GM03348 (cell line): ENCODE data around the gene MARCHF10.
A peak's percentile ranks its signal among the peaks of the same experiment; 100 is the strongest.
"Not testable (repeated sequence)": the region's sequence is repeated elsewhere in the genome, so short reads cannot be mapped to it uniquely, and the experiment has no call there.

Experiments
- DNase-seq: peaks from one replicate; pipeline ENCODE4 v3.0.0; 2012; ENCODE audit warnings: low spot score

The MARCHF10 gene

DNA sequence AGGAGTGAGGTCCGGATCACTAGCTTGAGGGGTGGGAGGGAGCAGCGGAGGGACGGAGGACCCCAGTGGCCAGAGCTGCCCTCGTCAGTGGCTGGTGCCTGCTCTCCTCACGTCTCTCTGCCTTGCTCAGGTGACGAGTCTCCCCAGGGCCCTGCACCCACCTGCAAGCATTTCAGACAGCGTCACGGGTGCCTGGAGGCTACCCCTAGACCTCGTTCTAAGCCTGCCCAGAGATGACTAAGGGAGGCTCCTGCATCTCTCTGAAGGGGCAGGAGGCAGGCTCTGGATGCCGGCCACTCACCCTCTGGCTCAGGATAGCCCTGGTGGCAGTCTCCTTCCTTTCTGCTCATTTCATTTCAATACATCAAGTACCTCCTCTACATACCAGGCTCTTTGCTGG is 111.9 kb downstream of the MARCHF10 start:
- DNase-seq, result peak; percentile 66

DNA sequence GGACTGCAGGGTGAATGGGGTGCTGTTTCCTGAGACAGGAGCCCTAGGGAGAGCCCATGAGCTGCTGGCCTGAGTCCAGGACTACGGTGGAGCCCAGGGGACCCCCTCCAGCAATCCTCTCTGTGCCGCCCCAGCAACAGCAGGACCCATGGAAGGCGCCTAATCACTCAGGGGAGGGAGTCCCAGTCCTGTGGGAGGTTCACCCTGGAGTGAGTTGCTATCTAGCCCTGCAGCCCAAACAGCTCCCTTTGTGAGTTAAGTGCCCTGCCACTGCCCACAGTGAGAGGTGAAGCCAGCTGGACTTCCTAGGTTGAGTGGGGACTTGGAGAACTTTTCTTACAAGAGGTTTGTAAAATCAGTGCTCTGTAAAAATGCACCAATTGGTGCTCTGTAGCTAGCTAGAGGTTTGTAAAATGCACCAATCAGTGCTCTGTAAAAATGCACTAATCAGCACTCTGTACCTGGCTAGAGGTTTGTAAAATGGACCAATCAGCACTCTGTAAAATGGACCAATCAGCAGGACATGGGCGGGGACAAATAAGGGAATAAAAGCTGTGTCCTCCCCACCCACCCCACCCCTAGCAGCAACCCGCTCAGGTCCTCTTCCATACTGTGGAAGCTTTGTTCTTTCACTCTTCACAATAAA is 112.9 kb downstream of the MARCHF10 start:
- not testable (repeated sequence) for DNase-seq

DNA sequence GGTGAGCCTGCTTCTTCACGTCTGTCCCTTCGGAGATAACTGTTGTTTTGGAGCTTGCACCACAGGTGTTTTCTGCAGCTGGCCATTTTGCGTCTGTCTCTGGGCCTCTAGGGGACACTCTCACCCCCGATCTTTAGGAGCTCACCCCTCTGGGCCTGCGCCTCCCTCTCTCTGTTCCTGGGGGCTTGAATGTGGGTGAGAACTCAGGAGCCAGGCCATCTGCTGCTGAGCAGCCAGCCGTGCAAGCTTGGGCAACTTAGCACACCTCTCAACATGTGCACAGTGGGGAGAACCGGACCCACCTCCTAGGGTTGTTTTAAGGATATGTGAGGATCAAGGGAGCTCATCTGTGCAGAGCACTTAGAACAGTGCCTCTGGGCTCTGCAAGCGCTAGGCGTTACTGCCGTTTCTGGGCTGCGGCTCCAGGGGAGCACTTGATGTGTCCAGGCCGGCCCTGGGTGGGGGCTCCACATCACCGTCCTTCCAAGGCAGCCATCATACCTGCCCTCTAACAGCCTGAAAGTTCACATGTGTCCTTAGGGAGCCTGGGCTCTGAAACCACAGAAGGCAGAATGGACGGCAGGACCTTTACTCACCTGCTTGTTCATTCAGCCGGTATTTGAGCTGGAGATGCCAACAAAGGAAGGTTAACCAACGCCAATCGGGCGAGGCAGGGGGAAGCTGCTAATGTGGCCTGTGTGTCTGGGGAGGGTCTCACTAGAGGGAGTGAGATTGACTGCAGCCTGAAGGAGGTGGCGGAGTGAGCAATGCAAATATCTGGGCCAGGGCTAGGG is 114.3 kb downstream of the MARCHF10 start:
- no peak for DNase-seq

- DNase-seq, result peak; percentile 70
Measured at GRCh38 chr17:62692721-62693431, 115.2 kb downstream of the MARCHF10 start.

DNA sequence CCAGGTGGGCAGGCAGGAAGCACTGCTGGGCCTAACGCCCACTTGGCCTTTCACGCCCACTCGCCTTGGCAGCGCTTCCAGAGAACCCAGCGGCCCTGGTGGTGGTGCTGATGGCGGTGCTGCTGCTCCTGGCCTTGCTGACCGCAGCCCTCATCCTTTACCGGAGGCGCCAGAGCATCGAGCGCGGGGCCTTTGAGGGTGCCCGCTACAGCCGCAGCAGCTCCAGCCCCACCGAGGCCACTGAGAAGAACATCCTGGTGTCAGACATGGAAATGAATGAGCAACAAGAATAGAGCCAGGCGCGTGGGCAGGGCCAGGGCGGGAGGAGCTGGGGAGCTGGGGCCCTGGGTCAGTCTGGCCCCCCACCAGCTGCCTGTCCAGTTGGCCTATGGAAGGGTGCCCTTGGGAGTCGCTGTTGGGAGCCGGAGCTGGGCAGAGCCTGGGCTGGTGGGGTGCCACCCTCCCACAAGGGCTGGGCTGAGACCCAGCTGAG is 115.9 kb downstream of the MARCHF10 start:
- no peak for DNase-seq

GRCh38 chr17:62691589-62691915 is 116.6 kb downstream of the MARCHF10 start:
- DNase-seq, result not testable (repeated sequence)

- no peak for DNase-seq
Measured at GRCh38 chr17:62690168-62690897, 117.8 kb downstream of the MARCHF10 start.

DNA sequence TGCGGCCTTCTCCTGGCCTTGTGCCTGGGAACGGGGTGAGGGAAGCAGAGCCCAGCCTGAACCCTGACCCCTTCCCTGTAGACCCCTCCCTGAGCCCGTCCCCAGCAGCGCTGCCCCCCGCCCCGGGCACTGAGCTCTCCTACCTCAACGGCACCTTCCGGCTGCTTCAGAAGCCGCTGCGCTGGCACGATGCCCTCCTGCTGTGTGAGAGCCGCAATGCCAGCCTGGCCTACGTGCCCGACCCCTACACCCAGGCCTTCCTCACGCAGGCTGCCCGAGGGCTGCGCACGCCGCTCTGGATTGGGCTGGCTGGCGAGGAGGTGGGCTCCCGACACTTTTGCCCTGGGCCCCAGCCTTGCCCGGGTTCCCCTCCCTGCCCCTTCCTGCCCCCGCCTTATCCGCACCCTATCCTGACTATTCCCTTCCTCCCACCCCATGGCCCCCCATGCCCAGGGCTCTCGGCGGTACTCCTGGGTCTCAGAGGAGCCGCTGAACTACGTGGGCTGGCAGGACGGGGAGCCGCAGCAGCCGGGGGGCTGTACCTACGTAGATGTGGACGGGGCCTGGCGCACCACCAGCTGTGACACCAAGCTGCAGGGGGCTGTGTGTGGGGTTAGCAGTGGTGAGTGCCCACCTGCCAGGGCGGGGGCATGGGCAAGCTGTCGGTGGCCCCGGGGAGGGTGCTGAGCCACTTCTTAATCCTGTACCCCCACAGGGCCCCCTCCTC is 118.5 kb downstream of the MARCHF10 start:
- no peak for DNase-seq

DNA sequence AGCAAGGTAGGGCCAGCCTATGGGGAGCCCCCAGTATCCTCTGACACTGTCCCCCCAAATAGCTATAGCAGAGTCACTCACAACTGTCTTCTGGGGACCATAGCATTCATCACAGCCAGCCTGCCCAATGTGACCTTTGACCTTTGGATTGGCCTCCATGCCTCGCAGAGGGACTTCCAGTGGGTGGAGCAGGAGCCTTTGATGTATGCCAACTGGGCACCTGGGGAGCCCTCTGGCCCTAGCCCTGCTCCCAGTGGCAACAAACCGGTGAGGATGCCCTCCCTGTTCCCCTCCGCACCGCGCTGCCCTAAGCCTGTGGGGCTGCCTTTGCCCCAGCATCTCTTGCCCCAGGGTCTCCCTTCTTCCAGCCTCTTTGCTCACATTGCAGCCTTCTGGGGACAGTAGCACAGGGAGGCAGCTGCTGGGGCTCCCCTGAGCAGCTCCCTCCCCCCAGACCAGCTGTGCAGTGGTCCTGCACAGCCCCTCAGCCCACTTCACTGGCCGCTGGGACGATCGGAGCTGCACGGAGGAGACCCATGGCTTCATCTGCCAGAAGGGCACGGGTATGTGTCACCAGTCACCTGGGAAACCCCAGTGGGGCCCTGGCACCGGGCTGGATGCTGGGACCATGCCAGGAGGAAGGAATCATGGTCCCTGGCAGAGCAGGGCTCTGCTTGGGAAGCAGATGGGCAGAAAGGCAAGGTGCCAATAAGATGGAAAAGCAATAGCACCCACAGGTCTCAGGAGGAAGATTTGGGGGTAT is 119.5 kb downstream of the MARCHF10 start:
- DNase-seq, result no peak

DNA sequence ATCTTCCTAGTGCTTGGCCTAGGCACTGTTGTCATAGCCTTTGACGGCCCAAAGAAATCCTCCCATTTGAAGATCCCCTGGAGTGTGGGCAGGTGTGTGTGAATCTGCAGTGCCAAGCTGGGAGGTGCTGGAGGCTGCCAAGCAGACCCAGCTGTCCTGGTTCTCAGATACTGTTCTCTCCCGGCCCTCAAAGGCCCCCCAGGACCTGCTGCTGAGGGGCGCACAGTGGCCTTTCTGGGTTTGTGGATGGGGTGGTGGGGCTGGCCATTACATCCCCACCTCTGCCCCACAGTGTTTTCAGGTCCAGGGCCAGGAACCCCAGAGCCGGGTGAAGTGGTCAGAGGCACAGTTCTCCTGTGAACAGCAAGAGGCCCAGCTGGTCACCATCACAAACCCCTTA is 120.1 kb downstream of the MARCHF10 start:
- DNase-seq, result no peak

GRCh38 chr17:62684179-62684578 is 123.9 kb downstream of the MARCHF10 start:
- DNase-seq, result no peak

DNA sequence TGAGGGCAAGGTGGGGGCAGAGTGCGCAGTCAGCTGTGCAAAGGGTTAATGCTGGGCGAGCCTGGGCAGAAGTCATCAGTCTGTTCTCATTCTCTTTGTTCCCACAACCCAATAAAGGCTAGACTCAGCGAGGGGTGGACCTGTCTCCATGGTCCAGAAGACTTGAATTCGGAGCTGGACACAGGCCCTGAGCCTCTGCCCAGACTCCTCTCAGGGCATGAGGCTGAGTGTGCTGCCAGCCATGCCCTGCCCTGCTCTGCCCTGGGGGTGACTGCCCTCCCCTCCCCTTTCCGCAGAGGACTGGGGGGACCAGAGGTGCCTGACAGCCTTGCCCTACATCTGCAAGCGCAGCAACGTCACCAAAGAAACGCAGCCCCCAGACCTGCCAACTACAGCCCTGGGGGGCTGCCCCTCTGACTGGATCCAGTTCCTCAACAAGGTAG is 126.2 kb downstream of the MARCHF10 start:
- DNase-seq, result no peak

GRCh38 chr17:62681061-62681938 is 126.8 kb downstream of the MARCHF10 start:
- no peak for DNase-seq

- DNase-seq, result no peak
Measured at GRCh38 chr17:62680541-62681052, 127.5 kb downstream of the MARCHF10 start.

- DNase-seq, result no peak
Measured at GRCh38 chr17:62679866-62680377, 128.2 kb downstream of the MARCHF10 start.

- DNase-seq, result no peak
Measured at GRCh38 chr17:62678214-62678919, 129.7 kb downstream of the MARCHF10 start.

DNA sequence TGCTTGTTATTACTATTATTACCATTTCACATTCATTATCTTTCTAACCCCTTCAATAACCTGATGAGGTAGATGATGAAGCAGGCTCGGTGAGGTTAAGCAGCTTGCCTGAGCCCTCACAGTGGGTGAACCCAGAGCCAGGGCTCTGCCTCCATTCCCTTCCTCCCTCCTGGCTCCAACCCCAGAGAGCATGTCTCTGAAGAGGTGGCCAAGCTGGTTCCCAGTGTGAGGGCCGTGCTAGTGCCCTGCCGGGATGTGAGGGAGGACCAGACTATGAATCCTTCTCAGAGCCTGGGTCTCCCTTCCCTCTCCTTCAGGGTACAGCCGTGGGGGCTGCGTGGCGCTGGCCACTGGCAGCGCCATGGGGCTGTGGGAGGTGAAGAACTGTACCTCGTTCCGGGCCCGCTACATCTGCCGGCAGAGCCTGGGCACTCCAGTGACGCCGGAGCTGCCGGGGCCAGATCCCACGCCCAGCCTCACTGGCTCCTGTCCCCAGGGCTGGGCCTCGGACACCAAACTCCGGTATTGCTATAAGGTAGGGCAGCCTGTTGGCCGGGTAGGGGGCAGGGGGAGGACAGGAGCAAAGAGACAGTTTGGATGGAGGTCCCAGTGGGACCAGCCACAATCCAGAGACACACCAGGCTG is 131.0 kb downstream of the MARCHF10 start:
- DNase-seq, result no peak
